Forelimb muscle (tissue), 1 donor: ENCODE results near the gene SCNN1G. TPM values are rescaled to one million over a fixed set of nuclear protein-coding genes. Genes with fewer than 3 reads are reported as not detected.

Experiments used
- DNase-seq: peaks from one replicate; pipeline ENCODE4 v3.0.0-alpha.2; 2013; ENCODE audit warnings: low read depth
- polyA plus RNA-seq: library from polyadenylated mRNA; unstranded; fragments of 120-200 nt; gene quantifications from one replicate; pipeline ENCODE4 v1.2.1, GENCODE V29; 2013; ENCODE audit not compliant: insufficient read length

Gene SCNN1G
- polyA plus RNA-seq, 1 donor = not detected

GRCh38 chr16:23196539-23196938, 14.0 kb downstream of the SCNN1G start:
- DNase-seq = no peak

GRCh38 chr16:23202166-23202565, 19.6 kb downstream of the SCNN1G start:
- DNase-seq = no peak

GRCh38 chr16:23206986-23207385, 24.4 kb downstream of the SCNN1G start:
- no peak for DNase-seq

- no peak for DNase-seq
Measured at GRCh38 chr16:23207485-23207884, 24.9 kb downstream of the SCNN1G start.

- no peak for DNase-seq
Measured at GRCh38 chr16:23209606-23210005, 27.1 kb downstream of the SCNN1G start.

GRCh38 chr16:23213831-23214230, 31.3 kb downstream of the SCNN1G start:
- DNase-seq = no peak

GRCh38 chr16:23214796-23215195, 32.3 kb downstream of the SCNN1G start:
- no peak for DNase-seq

- no peak for DNase-seq
Measured at GRCh38 chr16:23215435-23215834, 32.9 kb downstream of the SCNN1G start.

- DNase-seq = no peak
Measured at GRCh38 chr16:23216658-23217246, 34.2 kb downstream of the SCNN1G start.

- no peak for DNase-seq
Measured at GRCh38 chr16:23217646-23218045, 35.1 kb downstream of the SCNN1G start.

GRCh38 chr16:23222929-23223328, 40.4 kb downstream of the SCNN1G start:
- no peak for DNase-seq

- no peak for DNase-seq
Measured at GRCh38 chr16:23223368-23223767, 40.8 kb downstream of the SCNN1G start.

- no peak for DNase-seq
Measured at GRCh38 chr16:23225109-23225508, 42.6 kb downstream of the SCNN1G start.

GRCh38 chr16:23225634-23226033, 43.1 kb downstream of the SCNN1G start:
- no peak for DNase-seq

- DNase-seq = no peak
Measured at GRCh38 chr16:23227529-23227928, 45.0 kb downstream of the SCNN1G start.

- no peak for DNase-seq
Measured at GRCh38 chr16:23229714-23230113, 47.2 kb downstream of the SCNN1G start.

GRCh38 chr16:23232806-23233205, 50.3 kb downstream of the SCNN1G start:
- no peak for DNase-seq

GRCh38 chr16:23235176-23235575, 52.6 kb downstream of the SCNN1G start:
- DNase-seq = no peak

GRCh38 chr16:23236983-23237382, 54.4 kb downstream of the SCNN1G start:
- no peak for DNase-seq

- no peak for DNase-seq
Measured at GRCh38 chr16:23240994-23241393, 58.4 kb downstream of the SCNN1G start.

GRCh38 chr16:23244122-23244521, 61.6 kb downstream of the SCNN1G start:
- no peak for DNase-seq

- DNase-seq = no peak
Measured at GRCh38 chr16:23245268-23245667, 62.7 kb downstream of the SCNN1G start.

GRCh38 chr16:23248261-23249194, 66.0 kb downstream of the SCNN1G start:
- DNase-seq = no peak
